Epithelial cell of prostate (primary cell): ENCODE data around the gene RNF150.

Source experiments
- DNase-seq: peaks from one replicate; pipeline ENCODE4 v3.0.0-alpha.2; 2011; ENCODE audit warnings: low read depth, low spot score
- H3K27ac ChIP-seq: fragments of 450-650 bp; 2 replicates; pipeline ENCODE4 v1.5.1; 2017; ENCODE audit warnings: mild to moderate bottlenecking

Gene RNF150

DNA sequence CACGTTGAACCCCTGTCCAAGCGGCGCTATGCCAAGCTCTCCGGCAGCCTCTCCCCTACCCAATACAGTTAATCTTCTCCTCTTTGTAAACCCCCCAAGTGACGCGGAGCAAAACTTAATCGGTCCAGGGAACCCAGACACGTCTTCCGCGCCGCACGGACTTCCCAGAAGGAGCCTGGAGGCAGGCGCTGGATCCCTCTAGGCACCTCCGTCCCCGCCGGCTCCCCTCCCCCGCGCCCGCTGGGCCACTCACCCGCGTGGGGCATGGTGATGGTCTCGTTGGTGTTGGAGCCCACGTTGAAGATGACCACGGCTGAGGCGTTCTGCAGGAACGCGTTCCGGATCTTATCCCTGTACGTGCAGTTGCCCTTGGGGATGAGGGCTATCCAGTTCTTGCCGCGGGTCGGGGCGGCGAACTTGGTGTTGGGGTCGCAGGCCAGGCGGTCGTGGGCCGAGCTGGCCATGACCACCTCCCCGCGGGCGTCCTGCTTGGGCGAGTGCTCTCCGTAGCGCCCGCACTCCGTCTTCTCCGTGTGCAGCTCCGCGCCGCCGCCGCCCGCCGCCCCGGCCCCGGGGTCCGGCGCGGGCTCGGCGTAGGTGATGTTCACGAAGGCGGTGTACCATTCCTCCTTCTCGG lies 1.1 kb downstream of the RNF150 start:
- H3K27ac ChIP-seq: no peak overlapping the region
- DNase-seq: no peak

- H3K27ac ChIP-seq: no peak overlapping the region
- no peak for DNase-seq
These were observed 1.6 kb downstream of the RNF150 start for GRCh38 chr4:141131723-141132071.

DNA sequence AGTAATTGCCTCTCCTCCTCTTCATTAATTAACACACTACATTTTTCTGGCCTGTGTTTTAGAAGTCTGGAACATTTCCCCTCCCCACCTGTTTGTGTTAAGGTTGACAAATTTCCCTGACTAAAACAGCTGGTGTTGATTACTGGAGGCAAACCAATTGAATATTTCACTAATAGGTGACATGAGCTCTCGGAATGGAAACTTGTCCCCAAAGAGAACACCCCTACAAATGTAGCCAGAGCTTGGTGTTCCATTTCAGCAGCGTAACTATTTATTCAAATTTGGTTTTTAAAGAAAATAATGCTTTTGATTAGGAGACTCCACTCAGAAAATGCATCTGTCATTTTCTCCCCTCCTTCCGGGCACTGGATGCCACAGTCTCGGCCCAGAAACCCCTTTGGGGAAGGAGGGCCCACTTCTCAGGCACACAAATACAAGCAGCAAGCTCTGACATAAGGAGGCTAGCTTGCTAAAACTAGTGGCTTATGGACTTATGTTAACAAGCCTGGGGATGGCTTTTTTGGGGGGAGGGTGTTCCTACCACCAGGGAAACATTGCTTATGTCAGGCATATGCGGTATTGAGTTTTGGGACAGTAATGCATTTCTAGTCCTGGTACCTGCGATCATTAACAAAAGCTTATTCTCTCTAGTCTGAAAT lies 2.2 kb downstream of the RNF150 start:
- DNase-seq: no peak
- no peak overlapping the region for H3K27ac ChIP-seq

GRCh38 chr4:141127884-141128283 lies 5.4 kb downstream of the RNF150 start:
- DNase-seq: no peak
- H3K27ac ChIP-seq: no peak overlapping the region

DNA sequence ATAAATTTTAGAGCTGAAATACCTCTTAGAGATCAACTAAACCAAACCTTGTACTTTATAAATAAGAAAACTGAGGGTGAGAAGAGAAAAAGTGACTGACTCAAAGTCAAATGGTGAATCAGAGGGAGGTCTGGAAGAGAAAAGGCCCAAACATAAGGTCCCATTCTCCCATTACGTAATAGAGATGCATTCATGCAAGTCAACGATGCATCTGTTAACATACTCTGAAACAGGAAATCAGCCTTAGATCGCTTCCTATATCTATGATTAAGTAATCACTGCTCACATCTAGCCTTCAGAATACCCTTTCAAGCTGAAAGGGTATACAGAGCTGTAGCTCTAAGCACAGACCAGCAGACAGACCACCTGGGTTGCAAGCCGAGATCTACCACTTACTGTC lies 6.5 kb downstream of the RNF150 start:
- DNase-seq: no peak
- no peak overlapping the region for H3K27ac ChIP-seq

- H3K27ac ChIP-seq: no peak overlapping the region
- DNase-seq: no peak
These were observed 9.0 kb downstream of the RNF150 start for GRCh38 chr4:141124224-141124623.

DNA sequence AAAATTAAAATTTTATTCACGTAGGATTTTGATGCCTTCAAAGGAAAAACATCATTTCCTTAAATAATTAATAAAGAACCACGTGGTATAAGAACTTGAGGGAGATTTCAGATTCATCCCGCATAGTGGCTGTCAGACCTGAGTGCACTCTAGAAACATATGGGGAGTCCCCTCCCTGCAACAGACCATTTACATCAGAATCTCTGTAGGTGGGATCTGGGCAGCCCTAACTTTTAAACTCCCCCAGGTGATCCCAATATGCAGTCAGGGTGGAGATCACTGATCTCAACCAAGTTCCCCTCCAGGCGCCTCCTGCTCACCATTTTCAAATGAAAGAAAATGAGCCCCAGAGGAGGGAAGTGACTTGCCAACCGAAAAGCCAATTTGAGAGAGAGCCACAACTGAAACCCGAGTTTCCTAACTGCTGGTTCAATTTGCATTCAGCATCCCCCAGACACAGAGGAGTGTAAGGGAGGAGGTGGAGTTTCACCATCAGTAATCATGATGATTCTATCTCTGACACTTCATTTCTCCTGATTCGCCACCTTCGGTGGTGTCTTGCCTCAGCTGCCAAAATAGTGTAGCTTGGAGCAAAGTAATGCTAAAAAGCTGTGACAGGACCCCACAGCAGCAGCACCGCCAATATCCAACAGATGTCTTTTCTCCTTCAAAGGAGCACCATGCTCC lies 11.4 kb downstream of the RNF150 start:
- DNase-seq: no peak
- no peak overlapping the region for H3K27ac ChIP-seq

- no peak for DNase-seq
- H3K27ac ChIP-seq: no peak overlapping the region
These were observed 12.2 kb downstream of the RNF150 start for GRCh38 chr4:141121101-141121500.

GRCh38 chr4:141120036-141120593 lies 13.2 kb downstream of the RNF150 start:
- no peak overlapping the region for H3K27ac ChIP-seq
- DNase-seq: no peak

- no peak for DNase-seq
- no peak overlapping the region for H3K27ac ChIP-seq
These were observed 14.2 kb downstream of the RNF150 start for GRCh38 chr4:141119071-141119470.

- H3K27ac ChIP-seq: no peak overlapping the region
- no peak for DNase-seq
These were observed 14.9 kb downstream of the RNF150 start for GRCh38 chr4:141118381-141118780.

DNA sequence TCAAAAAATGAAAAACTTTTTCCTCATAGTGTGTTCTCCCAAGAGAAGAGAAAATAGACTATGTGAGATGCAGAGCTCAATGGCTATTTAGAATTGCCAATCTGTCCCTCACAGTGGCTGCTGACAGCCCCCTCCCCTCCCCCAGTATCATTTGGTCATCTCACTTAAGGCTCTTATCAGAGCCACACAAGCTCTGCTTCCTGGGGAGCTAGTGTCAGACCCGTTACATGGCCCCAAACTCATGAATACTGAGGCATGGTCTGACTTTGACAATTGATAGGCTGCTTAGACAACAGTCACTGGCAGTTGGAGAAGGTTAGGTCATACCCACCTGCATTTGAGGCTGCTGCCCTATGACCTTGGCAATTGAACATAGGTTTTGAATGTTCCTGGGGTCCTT lies 15.3 kb downstream of the RNF150 start:
- no peak for DNase-seq
- H3K27ac ChIP-seq: no peak overlapping the region

GRCh38 chr4:141109983-141110382 lies 23.3 kb downstream of the RNF150 start:
- H3K27ac ChIP-seq: no peak overlapping the region
- DNase-seq: no peak

- DNase-seq: no peak
- no peak overlapping the region for H3K27ac ChIP-seq
These were observed 25.3 kb downstream of the RNF150 start for GRCh38 chr4:141107927-141108326.

GRCh38 chr4:141102367-141102766 lies 30.9 kb downstream of the RNF150 start:
- peak; percentile 8 for DNase-seq
- H3K27ac ChIP-seq: no peak overlapping the region

DNA sequence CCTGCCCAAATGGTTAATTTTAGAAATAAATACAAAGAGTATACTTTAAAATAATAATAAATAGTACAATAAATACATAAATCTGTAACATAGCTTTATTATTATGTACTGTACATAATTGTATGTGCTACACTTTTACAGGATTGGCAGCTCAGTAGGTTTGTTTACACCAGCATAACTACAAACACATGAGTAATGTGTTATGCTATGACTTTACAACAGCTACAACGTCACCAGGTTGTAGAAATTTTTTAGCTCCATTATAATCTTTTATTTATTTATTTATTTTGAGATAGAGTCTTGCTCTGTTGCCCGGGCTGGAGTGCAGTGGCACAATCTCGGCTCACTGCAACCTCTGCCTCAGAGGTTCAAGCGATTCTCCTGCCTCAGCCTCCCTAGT lies 31.8 kb downstream of the RNF150 start:
- no peak for DNase-seq
- no peak overlapping the region for H3K27ac ChIP-seq

DNA sequence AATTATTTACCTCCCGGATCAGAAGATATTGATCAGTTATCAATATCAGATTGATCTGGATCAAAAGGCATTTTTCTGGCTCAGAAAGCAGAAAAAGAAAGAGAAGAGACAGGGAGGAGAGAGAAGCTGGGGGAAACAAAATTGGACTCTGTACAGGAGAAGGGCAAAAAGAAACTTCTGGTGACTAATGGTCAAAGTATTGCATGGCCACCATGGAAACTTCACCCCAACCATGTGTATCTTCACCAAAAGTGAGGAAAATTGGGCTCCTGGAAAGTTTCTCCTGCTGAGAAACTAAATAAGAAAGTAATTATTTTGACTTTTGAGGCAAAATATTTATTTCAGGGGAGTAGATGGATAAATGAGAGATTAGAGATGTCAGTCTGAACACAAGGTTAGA lies 33.9 kb downstream of the RNF150 start:
- H3K27ac ChIP-seq: no peak overlapping the region
- no peak for DNase-seq

GRCh38 chr4:141098163-141098562 lies 35.1 kb downstream of the RNF150 start:
- DNase-seq: no peak
- H3K27ac ChIP-seq: no peak overlapping the region

- DNase-seq: no peak
- no peak overlapping the region for H3K27ac ChIP-seq
These were observed 42.8 kb downstream of the RNF150 start for GRCh38 chr4:141090473-141090872.

DNA sequence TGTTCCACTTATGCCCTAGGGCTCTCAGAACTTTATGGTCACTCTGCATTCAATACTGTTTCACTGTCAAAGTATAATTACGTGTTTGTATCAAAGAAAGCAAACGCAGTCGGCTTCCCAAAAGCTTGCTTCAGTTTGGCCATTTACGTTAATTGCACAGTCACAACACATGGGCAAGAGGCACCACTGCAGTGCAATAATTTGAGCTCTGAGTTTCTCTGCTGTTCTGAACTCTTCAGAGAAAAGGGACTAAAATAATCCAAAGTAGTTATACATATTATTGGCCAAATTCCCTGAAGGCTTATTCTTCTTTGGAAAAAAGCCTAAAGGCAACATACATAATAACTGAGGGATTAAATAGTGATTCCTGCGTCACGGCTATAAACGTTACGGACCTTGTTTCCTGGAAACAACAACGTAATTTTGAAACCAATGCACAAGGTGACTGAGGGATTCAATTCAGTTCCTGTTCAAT lies 51.3 kb downstream of the RNF150 start:
- no peak overlapping the region for H3K27ac ChIP-seq
- DNase-seq: no peak

DNA sequence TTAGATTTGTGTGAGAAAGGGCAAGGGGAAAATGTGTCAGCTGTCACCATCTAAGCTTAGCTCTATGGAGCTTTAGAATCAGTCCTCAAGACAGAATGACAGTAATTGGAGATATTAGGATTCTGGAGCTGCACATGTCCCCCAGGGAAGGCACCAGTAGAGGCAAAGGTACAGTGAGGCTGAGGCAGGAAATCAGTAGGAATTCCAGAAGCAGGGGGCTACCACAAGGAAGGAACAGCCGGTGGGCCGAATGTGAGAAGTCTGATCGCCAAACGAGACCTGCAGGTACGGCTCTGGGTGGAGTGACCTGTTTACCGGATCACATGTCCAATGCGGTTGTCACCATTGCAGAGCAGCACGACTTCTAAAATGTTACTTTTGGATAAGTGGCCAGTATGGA lies 52.6 kb downstream of the RNF150 start:
- H3K27ac ChIP-seq: no peak overlapping the region
- DNase-seq: no peak
